Nephron (organoid): ENCODE measurements around the gene NLRP5.
"Not testable (repeated sequence)": the region's sequence is repeated elsewhere in the genome, so short reads cannot be mapped to it uniquely, and the experiment has no call there.

Experiments
- H3K27ac Mint-ChIP-seq, 3 experiments: 2 replicates each; pipeline ENCODE4 v1.8.0; 2020; ENCODE audit warnings: mixed read lengths in 3 of 3, mild to moderate bottlenecking in 2 of 3, moderate library complexity in 1 of 3
- H3K27me3 Mint-ChIP-seq: 2 replicates; pipeline ENCODE4 v1.8.0; 2021; ENCODE audit warnings: low read depth, mild to moderate bottlenecking, moderate library complexity, mixed read lengths
- H3K36me3 Mint-ChIP-seq: 2 replicates; pipeline ENCODE4 v1.8.0; 2020; ENCODE audit warnings: low read depth, mixed read lengths
- H3K4me1 Mint-ChIP-seq: 2 replicates; pipeline ENCODE4 v1.8.0; 2020; ENCODE audit warnings: mixed read lengths
- H3K4me3 Mint-ChIP-seq, 3 experiments: 2 replicates each; pipeline ENCODE4 v1.8.0; 2020; ENCODE audit warnings: mild to moderate bottlenecking in 3 of 3, mixed read lengths in 3 of 3, moderate library complexity in 2 of 3
- H3K9me3 Mint-ChIP-seq: 2 replicates; pipeline ENCODE4 v1.8.0; 2020; ENCODE audit warnings: mixed read lengths
- TF ChIP-seq, protein P1 (sequence below), 3 experiments: fragments of 200-600 bp; sonication (generic); IDR thresholded peaks; one replicate each; pipeline ENCODE4 v1.5.0; 2021; ENCODE audit warnings: antibody characterized with exemption in 3 of 3; ENCODE audit not compliant: unreplicated experiment in 3 of 3

Gene NLRP5

DNA sequence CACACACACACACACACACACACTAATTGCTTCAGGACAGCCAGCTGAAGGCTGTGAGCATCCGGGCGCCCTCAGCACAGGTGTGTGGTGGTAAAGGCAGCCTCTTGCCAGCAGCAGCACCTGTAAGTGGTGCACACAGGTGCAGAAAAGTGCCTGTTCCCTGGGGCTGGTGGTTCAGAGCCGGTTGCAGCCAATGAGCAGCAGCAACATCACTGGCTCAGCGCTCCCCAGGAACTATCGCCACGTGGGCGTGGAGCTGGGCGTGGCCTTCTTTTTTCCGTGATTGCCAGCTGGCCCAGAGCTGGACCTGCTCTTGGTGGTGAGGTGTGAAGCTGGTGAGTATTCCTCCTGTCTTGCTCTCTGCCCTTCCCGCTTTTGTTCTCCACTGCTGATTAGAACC, at the start of gene NLRP5:
NLRP5 (plus strand) TSS at position 289 of the 400 bp plus-strand sequence.
- Mint-ChIP-seq H3K4me1 (no peaks in the 10 kb centered on the region), H3K36me3 (no peaks in the 10 kb centered on the region), H3K9me3 (peaks cover 41% of the 10 kb centered on the region), H3K4me3 (no peak within 1 kb of the TSS), H3K27ac (no peak within 1 kb of the TSS), H3K27me3 (no peaks in the 10 kb centered on the region)
- TF ChIP-seq, protein P1, sequence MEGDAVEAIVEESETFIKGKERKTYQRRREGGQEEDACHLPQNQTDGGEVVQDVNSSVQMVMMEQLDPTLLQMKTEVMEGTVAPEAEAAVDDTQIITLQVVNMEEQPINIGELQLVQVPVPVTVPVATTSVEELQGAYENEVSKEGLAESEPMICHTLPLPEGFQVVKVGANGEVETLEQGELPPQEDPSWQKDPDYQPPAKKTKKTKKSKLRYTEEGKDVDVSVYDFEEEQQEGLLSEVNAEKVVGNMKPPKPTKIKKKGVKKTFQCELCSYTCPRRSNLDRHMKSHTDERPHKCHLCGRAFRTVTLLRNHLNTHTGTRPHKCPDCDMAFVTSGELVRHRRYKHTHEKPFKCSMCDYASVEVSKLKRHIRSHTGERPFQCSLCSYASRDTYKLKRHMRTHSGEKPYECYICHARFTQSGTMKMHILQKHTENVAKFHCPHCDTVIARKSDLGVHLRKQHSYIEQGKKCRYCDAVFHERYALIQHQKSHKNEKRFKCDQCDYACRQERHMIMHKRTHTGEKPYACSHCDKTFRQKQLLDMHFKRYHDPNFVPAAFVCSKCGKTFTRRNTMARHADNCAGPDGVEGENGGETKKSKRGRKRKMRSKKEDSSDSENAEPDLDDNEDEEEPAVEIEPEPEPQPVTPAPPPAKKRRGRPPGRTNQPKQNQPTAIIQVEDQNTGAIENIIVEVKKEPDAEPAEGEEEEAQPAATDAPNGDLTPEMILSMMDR (IDR thresholded peaks at IDR 0.05; ENCODE audit: unreplicated experiment in 3 of 3) = no peak

DNA sequence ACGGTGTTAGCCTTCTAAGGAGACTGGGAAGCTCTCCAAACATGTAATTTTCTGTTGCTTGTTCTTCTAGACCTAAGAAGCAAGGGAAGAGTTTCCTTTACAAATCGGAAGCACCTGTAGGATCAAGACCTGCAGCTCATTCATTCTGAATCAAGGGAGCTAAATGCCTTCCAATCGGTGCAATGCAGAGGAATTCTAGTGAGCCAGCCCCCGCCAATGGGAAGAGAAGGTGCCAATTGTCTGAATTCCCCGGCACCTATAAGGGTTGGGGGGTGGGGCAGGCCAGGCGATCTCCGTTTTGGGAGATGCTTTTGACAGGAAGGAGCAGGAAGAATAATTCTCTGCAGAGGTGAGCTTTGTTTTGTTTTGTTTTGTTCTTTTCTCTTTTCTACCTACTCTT, 47.4 kb upstream of the NLRP5 start:
- Mint-ChIP-seq H3K4me3 (no peak overlapping the region), H3K27ac (no peak overlapping the region), H3K36me3 (peaks cover 5% of the 10 kb centered on the region), H3K9me3 (peaks cover 61% of the 10 kb centered on the region), H3K27me3 (no peaks in the 10 kb centered on the region), H3K4me1 (no peaks in the 10 kb centered on the region)
- TF ChIP-seq, protein P1 (IDR thresholded peaks at IDR 0.05; ENCODE audit: unreplicated experiment in 3 of 3) = no peak

- Mint-ChIP-seq H3K4me3 (no peak overlapping the region), H3K27me3 (no peaks in the 10 kb centered on the region), H3K9me3 (peaks cover 55% of the 10 kb centered on the region), H3K36me3 (no peaks in the 10 kb centered on the region), H3K4me1 (no peaks in the 10 kb centered on the region), H3K27ac (no peak overlapping the region)
- TF ChIP-seq, protein P1 (IDR thresholded peaks at IDR 0.05; ENCODE audit: unreplicated experiment in 3 of 3) = no peak
These were observed 46.3 kb upstream of the NLRP5 start for GRCh38 chr19:55940306-55940705.

GRCh38 chr19:55947532-55947931, 39.0 kb upstream of the NLRP5 start, which contains the start of gene NLRP8:
Gene NLRP8 (plus strand): TSS chr19:55947832.
- TF ChIP-seq, protein P1 (IDR thresholded peaks at IDR 0.05; ENCODE audit: unreplicated experiment in 3 of 3) = no peak
- Mint-ChIP-seq H3K9me3 (peaks cover 50% of the 10 kb centered on the region), H3K27me3 (no peaks in the 10 kb centered on the region)

GRCh38 chr19:55950566-55950965, 36.0 kb upstream of the NLRP5 start:
- not testable (repeated sequence) for H3K4me1 Mint-ChIP-seq, H3K27me3 Mint-ChIP-seq, H3K4me3 Mint-ChIP-seq, H3K27ac Mint-ChIP-seq, H3K36me3 Mint-ChIP-seq
- peaks cover 45% of the 10 kb centered on the region for H3K9me3 Mint-ChIP-seq

More at GRCh38 chr19:55947532-55947931, 39.0 kb upstream of the NLRP5 start, which contains the start of gene NLRP8:
- Mint-ChIP-seq H3K4me1 (no peaks in the 10 kb centered on the region), H3K36me3 (no peaks in the 10 kb centered on the region), H3K27ac (no peak within 1 kb of the TSS), H3K4me3 (no peak within 1 kb of the TSS)

GRCh38 chr19:55956431-55956830, 30.1 kb upstream of the NLRP5 start:
- Mint-ChIP-seq H3K4me1 (no peaks in the 10 kb centered on the region), H3K9me3 (peaks cover 22% of the 10 kb centered on the region), H3K27ac (no peak overlapping the region), H3K36me3 (no peaks in the 10 kb centered on the region), H3K27me3 (no peaks in the 10 kb centered on the region), H3K4me3 (no peak overlapping the region)
- TF ChIP-seq, protein P1 (IDR thresholded peaks at IDR 0.05; ENCODE audit: unreplicated experiment in 3 of 3) = no peak
